H1 (cell line): ENCODE measurements around the gene NLRP6. TPM values are rescaled to one million over a fixed set of nuclear protein-coding genes. Genes with fewer than 3 reads are reported as not detected.
"Not testable (repeated sequence)": the region's sequence is repeated elsewhere in the genome, so short reads cannot be mapped to it uniquely, and the experiment has no call there.

Experiments
- CTCF ChIA-PET: fragments of 300-600 bp; sonication (Branson Sonifier 250); formaldehyde crosslinking; loops from one replicate; lab custom pipeline; 2021; ENCODE audit not compliant: partially characterized antibody; lab: Charles Lee
- POLR2A ChIA-PET: fragments of 300-600 bp; sonication (Branson Sonifier 250); formaldehyde crosslinking; loops from one replicate; lab custom pipeline; 2021; ENCODE audit warnings: inconsistent platforms; ENCODE audit not compliant: partially characterized antibody; lab: Charles Lee
- DNase-seq, 2 experiments: peaks; one replicate each; pipeline versions ENCODE4 v3.0.0 to v3.0.0-alpha.2; 2010 to 2022; ENCODE audit warnings: low spot score in 2 of 2, low read depth in 1 of 2, mixed read lengths in 1 of 2
- FAIRE-seq: peaks from 2 replicates; lab custom pipeline; 2011; peaks lifted over from hg19 to GRCh38; lab: Jason Lieb, UNC
- H2AFZ ChIP-seq: 2 replicates; pipeline ENCODE4 v1.8.1; 2012; ENCODE audit warnings: low read length, inconsistent platforms
- H2AK5ac ChIP-seq: 2 replicates; pipeline ENCODE4 v1.6.1; 2013; ENCODE audit warnings: low read depth, low read length
- H2BK120ac ChIP-seq: replicated peaks from 2 replicates; pipeline ENCODE3; 2013; ENCODE audit warnings: low read depth, low read length, inconsistent platforms
- H2BK12ac ChIP-seq: 2 replicates; pipeline ENCODE4 v1.6.1; 2013; ENCODE audit warnings: low read depth, low read length
- H2BK15ac ChIP-seq: 2 replicates; pipeline ENCODE4 v1.6.1; 2013; ENCODE audit warnings: low read length
- H2BK20ac ChIP-seq: 2 replicates; pipeline ENCODE4 v1.6.1; 2013; ENCODE audit warnings: low read length
- H2BK5ac ChIP-seq: 2 replicates; pipeline ENCODE4 v1.6.1; 2013; ENCODE audit warnings: low read depth, low read length
- H3K14ac ChIP-seq: 2 replicates; pipeline ENCODE4 v1.6.1; 2013; ENCODE audit warnings: inconsistent platforms; ENCODE audit not compliant: insufficient read length
- H3K18ac ChIP-seq: 2 replicates; pipeline ENCODE4 v1.6.1; 2013; ENCODE audit warnings: low read length; ENCODE audit errors: extremely low read depth
- H3K23ac ChIP-seq: 2 replicates; pipeline ENCODE4 v1.6.1; 2013; ENCODE audit warnings: inconsistent platforms; ENCODE audit not compliant: insufficient read length
- H3K23me2 ChIP-seq: 2 replicates; pipeline ENCODE4 v1.6.1; 2013; ENCODE audit warnings: low read depth, low read length
- H3K27ac ChIP-seq: 2 replicates; pipeline ENCODE4 v1.6.1; 2011; ENCODE audit warnings: low read depth, low read length, inconsistent platforms
- H3K27me3 ChIP-seq, 4 experiments: replicated peaks in 1 of 4; 1 replicate in 1 of 4; 2 replicates in 3 of 4; pipeline versions ENCODE4 v1.6.1 to v1.8.1; 2011 to 2013; ENCODE audit warnings: low read length in 3 of 4, mild to moderate bottlenecking in 3 of 4, inconsistent platforms in 2 of 4, mixed read lengths in 2 of 4, moderate library complexity in 1 of 4; ENCODE audit not compliant: control insufficient read depth in 3 of 4, insufficient read depth in 3 of 4; ENCODE audit errors: extremely low read depth in 1 of 4
- H3K36me3 ChIP-seq, 4 experiments: 2 replicates each; pipeline versions ENCODE4 v1.6.1 to v1.8.1; 2011 to 2013; ENCODE audit warnings: mild to moderate bottlenecking in 4 of 4, low read length in 3 of 4, moderate library complexity in 2 of 4, control low read depth in 1 of 4, inconsistent platforms in 1 of 4; ENCODE audit not compliant: insufficient read depth in 4 of 4, control insufficient read depth in 2 of 4
- H3K4ac ChIP-seq: replicated peaks from 2 replicates; pipeline ENCODE3; 2013; ENCODE audit warnings: low read length, low read depth, mixed read lengths, inconsistent platforms; ENCODE audit not compliant: insufficient read length
- H3K4me1 ChIP-seq, 4 experiments: replicated peaks in 1 of 4; 1 replicate in 1 of 4; 2 replicates in 3 of 4; pipeline versions ENCODE4 v1.6.1 to v1.8.1; 2011 to 2013; ENCODE audit warnings: low read length in 3 of 4, inconsistent platforms in 2 of 4, mixed read lengths in 1 of 4; ENCODE audit not compliant: insufficient read depth in 4 of 4, control insufficient read depth in 3 of 4
- H3K4me2 ChIP-seq, 2 experiments: 2 replicates each; pipeline versions ENCODE4 v1.6.1 to v1.8.1; 2011 to 2013; ENCODE audit warnings: low read depth in 2 of 2, low read length in 2 of 2, control low read depth in 1 of 2, inconsistent platforms in 1 of 2, mild to moderate bottlenecking in 1 of 2; ENCODE audit not compliant: insufficient read depth in 1 of 2
- H3K4me3 ChIP-seq, 4 experiments: fragments of 200-600, 300-600 bp in 1 of 4; sonication (generic), shearing (Covaris generic), sonication (Bioruptor Twin) in 1 of 4; 2 replicates each; pipeline versions ENCODE4 v1.5.1 to v1.8.1; 2011 to 2016; ENCODE audit warnings: low read length in 4 of 4, low read depth in 3 of 4, control low read depth in 2 of 4, inconsistent platforms in 2 of 4, mild to moderate bottlenecking in 2 of 4, mixed read lengths in 1 of 4, moderate library complexity in 1 of 4; ENCODE audit not compliant: insufficient read depth in 2 of 4; ENCODE audit errors: extremely low read depth in 1 of 4
- H3K56ac ChIP-seq: replicated peaks from 2 replicates; pipeline ENCODE3; 2013; ENCODE audit warnings: low read depth, mild to moderate bottlenecking, mixed read lengths, low read length, inconsistent platforms; ENCODE audit not compliant: insufficient read length
- H3K79me1 ChIP-seq: 2 replicates; pipeline ENCODE4 v1.6.1; 2013; ENCODE audit warnings: low read depth, low read length, control low read depth
- H3K79me2 ChIP-seq, 2 experiments: 2 replicates each; pipeline versions ENCODE4 v1.6.1 to v1.8.1; 2012 to 2013; ENCODE audit warnings: low read length in 2 of 2, mild to moderate bottlenecking in 2 of 2, inconsistent platforms in 1 of 2; ENCODE audit not compliant: insufficient read depth in 2 of 2, control insufficient read depth in 1 of 2
- H3K9ac ChIP-seq, 4 experiments: replicated peaks in 1 of 4; 1 replicate in 1 of 4; 2 replicates in 3 of 4; pipeline versions ENCODE4 v1.6.1 to v1.8.1; 2011 to 2013; ENCODE audit warnings: low read depth in 3 of 4, low read length in 3 of 4, control low read depth in 2 of 4, mild to moderate bottlenecking in 2 of 4, moderate library complexity in 2 of 4, inconsistent platforms in 1 of 4; ENCODE audit errors: extremely low read depth in 1 of 4
- H3K9me3 ChIP-seq, 2 experiments: 2 replicates each; pipeline versions ENCODE4 v1.6.1 to v1.8.1; 2012 to 2013; ENCODE audit warnings: mild to moderate bottlenecking in 2 of 2, moderate library complexity in 2 of 2, control low read depth in 1 of 2, inconsistent platforms in 1 of 2, low read depth in 1 of 2, low read length in 1 of 2, mixed read lengths in 1 of 2; ENCODE audit not compliant: insufficient read depth in 2 of 2
- H4K20me1 ChIP-seq, 2 experiments: replicated peaks in 1 of 2; 2 replicates each; pipeline versions ENCODE3 to v1.8.1; 2011 to 2013; ENCODE audit warnings: inconsistent platforms in 2 of 2, low read length in 2 of 2, mild to moderate bottlenecking in 1 of 2; ENCODE audit not compliant: insufficient read depth in 2 of 2, control insufficient read depth in 1 of 2
- H4K5ac ChIP-seq: 2 replicates; pipeline ENCODE4 v1.6.1; 2013; ENCODE audit warnings: low read length, low read depth, mixed read lengths, inconsistent platforms; ENCODE audit not compliant: insufficient read length
- H4K8ac ChIP-seq: 2 replicates; pipeline ENCODE4 v1.8.0; 2013; ENCODE audit warnings: mild to moderate bottlenecking, moderate library complexity, low read length, inconsistent platforms; ENCODE audit not compliant: insufficient read depth; ENCODE audit errors: extremely low read depth
- H4K91ac ChIP-seq: replicated peaks from 2 replicates; pipeline ENCODE3; 2013; ENCODE audit warnings: low read length, mixed read lengths, inconsistent platforms; ENCODE audit not compliant: insufficient read length
- WGBS, 2 experiments: shearing (Covaris generic) in 1 of 2; methylation state at CpG; one replicate each; pipeline versions ENCODE4 v1.1.6 to v1.1.7; 2013 to 2015; ENCODE audit warnings: low lambda C conversion rate in 2 of 2, mixed read lengths in 2 of 2, inconsistent platforms in 1 of 2, low coverage in 1 of 2, missing lambda C conversion rate in 1 of 2; ENCODE audit not compliant: insufficient replicate concordance in 2 of 2, insufficient coverage in 1 of 2, insufficient read length in 1 of 2; ENCODE audit errors: extremely low coverage in 1 of 2, missing lambda C conversion rate in 1 of 2; 5-methylcytosine and 5-hydroxymethylcytosine counted together
- polyA plus RNA-seq, 7 experiments: library from polyadenylated mRNA; depleted of rRNA in 3 of 7; stranded (reverse) in 5 of 7; unstranded in 2 of 7; fragments of >200 nt in 5 of 7; fragments of 200-250 nt in 2 of 7; gene quantifications; 1 replicate in 5 of 7; 2 replicates in 1 of 7; 4 replicates in 1 of 7; pipeline versions ENCODE4 v1.2.1 to v1.2.3, GENCODE V29; 2011 to 2013; ENCODE audit warnings: missing spikeins in 2 of 7, mixed read lengths in 2 of 7
- total RNA-seq: library from RNA; stranded (reverse); fragmentation: NEBNext Ultra II Directional; extraction: Animal tissue kit (Norgen Biotek cat#: 25700); gene quantifications from 2 replicates; pipeline ENCODE4 v1.2.1, GENCODE V29; 2021

Gene NLRP6
- total and polyA plus RNA-seq, 2 of the 8 experiments (the other 6 are each of a cell fraction or from before 2014, with no cell fraction given) = not detected

DNA sequence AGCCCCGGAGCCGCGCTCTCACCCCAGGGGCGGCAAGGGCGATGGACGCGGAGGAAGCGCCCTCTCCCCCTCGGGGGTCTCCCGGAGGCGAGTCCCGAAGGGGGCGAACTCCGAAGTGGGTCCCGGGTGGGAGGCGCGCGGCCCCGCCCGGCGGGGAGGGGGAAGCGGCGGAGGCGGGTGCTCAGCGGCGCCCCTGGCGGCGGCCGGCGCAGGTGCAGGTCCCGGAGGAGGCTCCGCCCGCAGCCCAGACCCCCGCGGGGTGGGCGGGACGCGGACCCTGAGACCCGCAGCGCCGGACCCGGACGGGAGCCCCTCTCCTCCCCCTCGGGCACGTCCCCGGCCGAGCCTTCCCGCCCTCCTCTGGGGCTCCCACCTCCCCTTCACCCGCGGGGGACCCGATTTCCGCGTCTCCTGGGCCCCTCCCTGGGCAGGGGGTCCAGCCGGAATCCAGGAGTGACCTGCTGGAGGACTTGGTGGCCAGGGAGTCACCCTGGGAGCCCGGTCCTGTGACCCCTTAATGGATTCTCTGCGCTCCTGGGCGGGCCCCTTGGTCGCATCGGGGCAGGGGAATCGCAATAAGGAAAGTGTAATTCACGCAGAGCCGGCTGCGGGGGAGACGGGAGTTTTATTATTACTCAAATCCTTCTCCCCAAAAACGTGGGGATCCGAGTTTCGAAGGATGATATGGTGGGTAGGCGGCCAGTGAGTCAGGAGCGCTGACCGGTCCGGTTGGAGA, 33.0 kb downstream of the NLRP6 start:
- H3K4ac ChIP-seq, H3K14ac ChIP-seq, H2BK5ac ChIP-seq, H2BK20ac ChIP-seq, H2BK120ac ChIP-seq, H4K8ac ChIP-seq, H4K5ac ChIP-seq, H2AFZ ChIP-seq, H3K23ac ChIP-seq, H3K9me3 ChIP-seq, FAIRE-seq, H3K27me3 ChIP-seq, H2AK5ac ChIP-seq, H3K36me3 ChIP-seq, H3K18ac ChIP-seq, H4K91ac ChIP-seq, H3K27ac ChIP-seq, H4K20me1 ChIP-seq, H2BK12ac ChIP-seq, DNase-seq, H3K9ac ChIP-seq, H2BK15ac ChIP-seq, H3K56ac ChIP-seq, H3K79me1 ChIP-seq: not testable (repeated sequence)
- WGBS, 2 experiments = 33% methylated on average over 10 of the region's 71 CpGs; no CpG with 5 or more reads in 1 of the 2 experiments
- Histone ChIP-seq H3K4me1 (peaks cover 10 to 49% (median 42%) of the 10 kb centered on the region in 4 experiments), H3K4me2 (peak overlapping the region; percentile 52 to 75; a peak in 2 of 4 replicates), H3K4me3 (peak overlapping the region in 1 of 4 experiments; percentile 39; a peak in 1 of 8 replicates), H3K79me2 (peaks cover 0 to 21% of the 10 kb centered on the region in 2 experiments; a peak in 2 of 4 replicates), H3K23me2 (peaks cover 21% of the 10 kb centered on the region; the same call in 1 of the 2 replicates)
- POLR2A ChIA-PET = interaction anchor here (0.8 to 1.3 kb wide), 3 partner anchors 16 to 38 kb away, joined by 3 read pairs; no protein-coding TSS in a partner anchor
- CTCF ChIA-PET = interaction anchor here (1.5 to 1.9 kb wide), 3 partner anchors 42 to 61 kb away, joined by 6 to 8 read pairs (median 6); no protein-coding TSS in a partner anchor
